ENCODE measurements around the gene FHIT. TPM values are rescaled to one million over a fixed set of nuclear protein-coding genes. Genes with fewer than 3 reads are reported as not detected.

FHIT gene
- total RNA-seq, 1 donor from 2014 or later, result 5.7 TPM

GRCh38 chr3:59816312-59816711 lies 1434.9 kb downstream of the FHIT start:
- peaks cover 38% of the 10 kb centered on the region for H3K4me1 ChIP-seq
- no peak overlapping the region for H3K9ac ChIP-seq
- Mint-ChIP-seq H3K4me1 (peaks cover 50% of the 10 kb centered on the region), H3K27ac (no peak overlapping the region), H3K4me3 (no peak overlapping the region), H3K9me3 (no peaks in the 10 kb centered on the region), H3K27me3 (ENCODE audit: insufficient read depth, low read depth) (peaks cover 2% of the 10 kb centered on the region), H3K36me3 (no peaks in the 10 kb centered on the region)
- no peaks in the 10 kb centered on the region for H3K36me3 ChIP-seq
- TF ChIP-seq EZH2phosphoT487 (IDR thresholded peaks at IDR 0.05), result no peak
- no peak for TF ChIP-seq EZH2 (IDR thresholded peaks at IDR 0.05)
- no peak for TF ChIP-seq CTCF (IDR thresholded peaks at IDR 0.05)
- H3F3A ChIP-seq (ENCODE audit: low read depth), result peaks cover 10% of the 10 kb centered on the region
- DNase-seq (ENCODE audit: low spot score), result no peak
- no peaks in the 10 kb centered on the region for H3K79me2 ChIP-seq (ENCODE audit: low read depth)
- no peak overlapping the region for H3K4me2 ChIP-seq
- peak overlapping the region; percentile 51 for H2AFZ ChIP-seq (replicated peaks)
- no peaks in the 10 kb centered on the region for H3K27me3 ChIP-seq
- H3K4me3 ChIP-seq, result no peak overlapping the region
- no peaks in the 10 kb centered on the region for H4K20me1 ChIP-seq (ENCODE audit: low read depth)
- no peak overlapping the region for H3K27ac ChIP-seq
- H3K9me3 ChIP-seq (ENCODE audit: low read depth), result no peaks in the 10 kb centered on the region

- peak; percentile 24 for DNase-seq (ENCODE audit: low spot score)
- Histone ChIP-seq H3K9me3 (ENCODE audit: low read depth) (no peaks in the 10 kb centered on the region), H3F3A (ENCODE audit: low read depth) (peaks cover 7% of the 10 kb centered on the region), H3K4me1 (peaks cover 44% of the 10 kb centered on the region), H4K20me1 (ENCODE audit: low read depth) (no peaks in the 10 kb centered on the region), H3K27me3 (no peaks in the 10 kb centered on the region), H2AFZ (replicated peaks) (no peak overlapping the region), H3K79me2 (ENCODE audit: low read depth) (no peaks in the 10 kb centered on the region), H3K36me3 (no peaks in the 10 kb centered on the region), H3K9ac (no peak overlapping the region), H3K27ac (no peak overlapping the region), H3K4me3 (no peak overlapping the region), H3K4me2 (no peak overlapping the region)
- Mint-ChIP-seq H3K36me3 (no peaks in the 10 kb centered on the region), H3K9me3 (no peaks in the 10 kb centered on the region), H3K27ac (no peak overlapping the region), H3K4me1 (peaks cover 60% of the 10 kb centered on the region), H3K27me3 (ENCODE audit: insufficient read depth, low read depth) (peaks cover 4% of the 10 kb centered on the region), H3K4me3 (no peak overlapping the region)
- no peak for TF ChIP-seq EZH2phosphoT487 (IDR thresholded peaks at IDR 0.05)
- TF ChIP-seq EZH2 (IDR thresholded peaks at IDR 0.05), result no peak
- TF ChIP-seq CTCF (IDR thresholded peaks at IDR 0.05), result no peak
These were observed 1438.1 kb downstream of the FHIT start for GRCh38 chr3:59813148-59813538.

GRCh38 chr3:59812237-59813147 lies 1438.8 kb downstream of the FHIT start:
- Histone ChIP-seq H2AFZ (replicated peaks) (no peak overlapping the region), H4K20me1 (ENCODE audit: low read depth) (no peaks in the 10 kb centered on the region), H3F3A (ENCODE audit: low read depth) (peaks cover under 1% of the 10 kb centered on the region), H3K36me3 (no peaks in the 10 kb centered on the region), H3K4me3 (no peak overlapping the region), H3K79me2 (ENCODE audit: low read depth) (no peaks in the 10 kb centered on the region), H3K27ac (no peak overlapping the region), H3K9ac (no peak overlapping the region), H3K4me2 (no peak overlapping the region), H3K9me3 (ENCODE audit: low read depth) (no peaks in the 10 kb centered on the region), H3K4me1 (peaks cover 37% of the 10 kb centered on the region), H3K27me3 (no peaks in the 10 kb centered on the region)
- no peak for TF ChIP-seq EZH2 (IDR thresholded peaks at IDR 0.05)
- no peak for TF ChIP-seq CTCF (IDR thresholded peaks at IDR 0.05)
- TF ChIP-seq EZH2phosphoT487 (IDR thresholded peaks at IDR 0.05), result no peak
- Mint-ChIP-seq H3K9me3 (peaks cover 2% of the 10 kb centered on the region), H3K4me1 (peaks cover 53% of the 10 kb centered on the region), H3K27ac (no peak overlapping the region), H3K4me3 (no peak overlapping the region), H3K27me3 (ENCODE audit: insufficient read depth, low read depth) (peaks cover 4% of the 10 kb centered on the region), H3K36me3 (no peaks in the 10 kb centered on the region)
- peak; percentile 18 for DNase-seq (ENCODE audit: low spot score)

Measured in neural progenitor cell (in vitro differentiated cells).